C4-2B (cell line): Measurements from ENCODE around the gene RBM20.
"Not testable (repeated sequence)": the region's sequence is repeated elsewhere in the genome, so short reads cannot be mapped to it uniquely, and the experiment has no call there.

Experiments
- H3K27ac ChIP-seq: fragments of 450-650 bp; 2 replicates; pipeline ENCODE4 v1.5.1; 2017
- CTCF ChIP-seq: fragments of 450-650 bp; conservative IDR thresholded peaks from 2 replicates; pipeline ENCODE4 v1.5.1; 2017; ENCODE audit warnings: mild to moderate bottlenecking
- ZFX ChIP-seq: fragments of 450-650 bp; IDR thresholded peaks from 2 replicates; pipeline ENCODE4 v1.6.1; 2017

RBM20 gene

GRCh38 chr10:110643653-110644597, at the start of gene RBM20:
RBM20 (plus strand) TSS chr10:110644336; CDS start chr10:110644455, 119 bp downstream.
- TF ChIP-seq ZFX (no peak), CTCF (no peak)
- no peak within 1 kb of the TSS for H3K27ac ChIP-seq

GRCh38 chr10:110597476-110597875, 46.7 kb upstream of the RBM20 start:
- H3K27ac ChIP-seq, result no peak overlapping the region
- TF ChIP-seq CTCF, result no peak
- TF ChIP-seq ZFX, result no peak

GRCh38 chr10:110600487-110601101, 43.5 kb upstream of the RBM20 start:
- TF ChIP-seq CTCF (peak; percentile 78), ZFX (no peak)
- H3K27ac ChIP-seq, result no peak overlapping the region

- no peak overlapping the region for H3K27ac ChIP-seq
- TF ChIP-seq ZFX (no peak), CTCF (no peak)
Measured at GRCh38 chr10:110601581-110601980, 42.6 kb upstream of the RBM20 start.

- no peak overlapping the region for H3K27ac ChIP-seq
- no peak for TF ChIP-seq ZFX
- TF ChIP-seq CTCF, result no peak
Measured at GRCh38 chr10:110608087-110608486, 36.0 kb upstream of the RBM20 start.

- H3K27ac ChIP-seq, result no peak overlapping the region
- TF ChIP-seq ZFX (no peak), CTCF (no peak)
Measured at GRCh38 chr10:110609605-110610004, 34.5 kb upstream of the RBM20 start.

GRCh38 chr10:110610308-110610774, 33.8 kb upstream of the RBM20 start:
- TF ChIP-seq ZFX, result no peak
- TF ChIP-seq CTCF, result peak; percentile 97

GRCh38 chr10:110610781-110611180, 33.4 kb upstream of the RBM20 start:
- H3K27ac ChIP-seq, result not testable (repeated sequence)

More at GRCh38 chr10:110610308-110610774, 33.8 kb upstream of the RBM20 start:
- no peak overlapping the region for H3K27ac ChIP-seq
